ENCODE results near the gene CSRNP3.
"Not testable (repeated sequence)": the region's sequence is repeated elsewhere in the genome, so short reads cannot be mapped to it uniquely, and the experiment has no call there.

The CSRNP3 gene

GRCh38 chr2:165549619-165550018, 80.1 kb downstream of the CSRNP3 start:
- no peak for DNase-seq

- no peak for DNase-seq
Observed at GRCh38 chr2:165558832-165559231, 89.3 kb downstream of the CSRNP3 start.

- no peak for DNase-seq
Observed at GRCh38 chr2:165560377-165560988, 91.0 kb downstream of the CSRNP3 start.

- DNase-seq: no peak
Observed at GRCh38 chr2:165561516-165561915, 92.0 kb downstream of the CSRNP3 start.

GRCh38 chr2:165562233-165562632, 92.7 kb downstream of the CSRNP3 start:
- DNase-seq: no peak

- no peak for DNase-seq
Observed at GRCh38 chr2:165563468-165564225, 94.1 kb downstream of the CSRNP3 start.

GRCh38 chr2:165566008-165566407, 96.5 kb downstream of the CSRNP3 start:
- no peak for DNase-seq

GRCh38 chr2:165567273-165567672, 97.8 kb downstream of the CSRNP3 start:
- DNase-seq: no peak

GRCh38 chr2:165568361-165568760, 98.9 kb downstream of the CSRNP3 start:
- no peak for DNase-seq

- no peak for DNase-seq
Observed at GRCh38 chr2:165571477-165571876, 102.0 kb downstream of the CSRNP3 start.

- DNase-seq: no peak
Observed at GRCh38 chr2:165572151-165572550, 102.7 kb downstream of the CSRNP3 start.

- no peak for DNase-seq
Observed at GRCh38 chr2:165573534-165574461, 104.3 kb downstream of the CSRNP3 start.

- no peak for DNase-seq
Observed at GRCh38 chr2:165575044-165575615, 105.6 kb downstream of the CSRNP3 start.

GRCh38 chr2:165576409-165577154, 107.1 kb downstream of the CSRNP3 start:
- DNase-seq: no peak

GRCh38 chr2:165582409-165582808, 112.9 kb downstream of the CSRNP3 start:
- DNase-seq: no peak

GRCh38 chr2:165582863-165583506, 113.5 kb downstream of the CSRNP3 start:
- no peak for DNase-seq

GRCh38 chr2:165584126-165584654, 114.7 kb downstream of the CSRNP3 start:
- DNase-seq: no peak

GRCh38 chr2:165586019-165586418, 116.5 kb downstream of the CSRNP3 start:
- no peak for DNase-seq

GRCh38 chr2:165587335-165587938, 117.9 kb downstream of the CSRNP3 start:
- no peak for DNase-seq

GRCh38 chr2:165590999-165591398, 121.5 kb downstream of the CSRNP3 start:
- not testable (repeated sequence) for DNase-seq

- no peak for DNase-seq
Observed at GRCh38 chr2:165593081-165593480, 123.6 kb downstream of the CSRNP3 start.
